Kidney tubule cell (primary cell): Measurements from ENCODE around the gene PRTN3.
"Not testable (repeated sequence)": the region's sequence is repeated elsewhere in the genome, so short reads cannot be mapped to it uniquely, and the experiment has no call there.

Source experiments
- DNase-seq: peaks from one replicate; pipeline ENCODE4 v3.0.0-alpha.2; 2018; ENCODE audit warnings: low spot score

The PRTN3 gene

GRCh38 chr19:815775-816499 is 24.9 kb upstream of the PRTN3 start:
- no peak for DNase-seq

GRCh38 chr19:816500-816857 is 24.3 kb upstream of the PRTN3 start:
- no peak for DNase-seq

- not testable (repeated sequence) for DNase-seq
Observed at GRCh38 chr19:820212-820611, 20.6 kb upstream of the PRTN3 start.

GRCh38 chr19:821231-821824 is 19.5 kb upstream of the PRTN3 start:
- DNase-seq = no peak

GRCh38 chr19:821825-822503 is 18.8 kb upstream of the PRTN3 start, which contains the start of gene PLPPR3:
Gene PLPPR3, minus strand, starts transcription at chr19:821955. Its CDS starts 396 bp downstream, at chr19:821559.
- DNase-seq = no peak

- DNase-seq = no peak
Observed at GRCh38 chr19:823565-824121, 17.2 kb upstream of the PRTN3 start.

- no peak for DNase-seq
Observed at GRCh38 chr19:824885-825284, 15.9 kb upstream of the PRTN3 start.

GRCh38 chr19:825897-826644 is 14.7 kb upstream of the PRTN3 start:
- no peak for DNase-seq

- DNase-seq = no peak
Observed at GRCh38 chr19:827314-827709, 13.5 kb upstream of the PRTN3 start.

- DNase-seq = no peak
Observed at GRCh38 chr19:827710-828321, 13.0 kb upstream of the PRTN3 start, which contains the start of gene AZU1. Gene AZU1, plus strand, starts transcription at chr19:827837. Its CDS starts 10 bp downstream, at chr19:827847.

GRCh38 chr19:829129-829758 is 11.6 kb upstream of the PRTN3 start:
- DNase-seq = no peak

GRCh38 chr19:831407-832369 is 9.1 kb upstream of the PRTN3 start:
- no peak for DNase-seq

- no peak for DNase-seq
Observed at GRCh38 chr19:834216-834615, 6.6 kb upstream of the PRTN3 start.

GRCh38 chr19:835210-835810 is 5.5 kb upstream of the PRTN3 start:
- no peak for DNase-seq

- not testable (repeated sequence) for DNase-seq
Observed at GRCh38 chr19:842802-843179, 2.0 kb downstream of the PRTN3 start.

GRCh38 chr19:843180-843835 is 2.5 kb downstream of the PRTN3 start:
- DNase-seq = no peak

GRCh38 chr19:843836-844545 is 3.2 kb downstream of the PRTN3 start:
- DNase-seq = no peak

GRCh38 chr19:844546-844971 is 3.8 kb downstream of the PRTN3 start:
- DNase-seq = no peak
